NCI-H1417 (cell line): Measurements from ENCODE around the gene PTGFR.
A peak's percentile ranks its signal among the peaks of the same experiment; 100 is the strongest.

Source experiments
- DNase-seq, 3 experiments: peaks; one replicate each; lab custom pipeline; 2025; lab: John Stamatoyannopoulos, UW

PTGFR gene, protein sequence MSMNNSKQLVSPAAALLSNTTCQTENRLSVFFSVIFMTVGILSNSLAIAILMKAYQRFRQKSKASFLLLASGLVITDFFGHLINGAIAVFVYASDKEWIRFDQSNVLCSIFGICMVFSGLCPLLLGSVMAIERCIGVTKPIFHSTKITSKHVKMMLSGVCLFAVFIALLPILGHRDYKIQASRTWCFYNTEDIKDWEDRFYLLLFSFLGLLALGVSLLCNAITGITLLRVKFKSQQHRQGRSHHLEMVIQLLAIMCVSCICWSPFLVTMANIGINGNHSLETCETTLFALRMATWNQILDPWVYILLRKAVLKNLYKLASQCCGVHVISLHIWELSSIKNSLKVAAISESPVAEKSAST

DNA sequence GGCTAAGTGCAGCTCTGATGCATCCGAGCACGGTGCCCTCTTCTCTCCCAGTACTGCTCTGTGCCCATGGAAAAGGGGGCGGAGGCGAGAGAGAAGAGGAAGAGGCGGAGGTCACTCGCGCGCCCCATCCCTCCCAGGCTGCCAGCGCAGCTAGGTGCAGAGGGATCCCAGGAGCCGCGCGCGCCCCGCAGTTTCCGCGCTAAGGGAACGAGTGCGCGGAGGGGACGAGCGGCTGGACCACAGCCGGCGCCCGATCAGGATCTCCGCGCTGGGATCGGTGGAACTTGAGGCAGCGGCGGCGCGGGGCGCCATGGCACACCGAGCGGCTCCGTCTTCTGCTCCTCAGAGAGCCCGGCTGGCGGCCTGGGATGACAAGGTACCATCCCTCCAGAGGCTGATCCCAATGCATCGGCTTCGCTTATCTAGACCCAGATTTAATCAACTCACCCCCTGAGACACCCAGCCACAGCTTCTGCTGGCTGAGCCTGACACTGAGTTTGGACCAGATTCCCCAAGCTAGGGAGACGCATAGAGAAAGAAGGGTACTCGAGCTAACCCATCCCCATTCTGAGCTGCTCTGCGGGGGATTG lies at the start of gene PTGFR:
Gene PTGFR, plus strand, starts transcription at position 114 of the 590 bp plus-strand sequence. CDS start 1,770 bp downstream, outside the sequence.
- DNase-seq, result peak in 2 of 3 experiments; percentile 80 to 82

DNA sequence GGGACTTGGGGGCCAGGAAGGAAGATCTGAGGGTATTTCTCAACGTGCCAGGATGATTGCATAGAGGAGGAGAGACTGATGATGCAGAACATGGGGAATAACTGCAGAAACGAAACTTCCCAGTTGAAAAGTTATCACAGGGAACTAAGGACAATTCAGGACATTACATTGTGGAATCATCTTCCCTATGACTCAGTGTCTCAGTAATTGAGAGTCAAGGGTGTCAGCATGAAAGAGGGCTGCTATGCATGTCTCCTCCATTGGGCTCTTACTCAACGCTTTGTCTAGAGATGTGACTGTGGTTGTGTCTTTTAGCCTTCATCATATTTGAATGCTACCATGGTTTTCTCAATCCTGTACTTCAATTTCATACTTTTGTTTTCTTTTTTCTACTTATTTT lies 48.9 kb upstream of the PTGFR start:
- DNase-seq, result no peak

DNA sequence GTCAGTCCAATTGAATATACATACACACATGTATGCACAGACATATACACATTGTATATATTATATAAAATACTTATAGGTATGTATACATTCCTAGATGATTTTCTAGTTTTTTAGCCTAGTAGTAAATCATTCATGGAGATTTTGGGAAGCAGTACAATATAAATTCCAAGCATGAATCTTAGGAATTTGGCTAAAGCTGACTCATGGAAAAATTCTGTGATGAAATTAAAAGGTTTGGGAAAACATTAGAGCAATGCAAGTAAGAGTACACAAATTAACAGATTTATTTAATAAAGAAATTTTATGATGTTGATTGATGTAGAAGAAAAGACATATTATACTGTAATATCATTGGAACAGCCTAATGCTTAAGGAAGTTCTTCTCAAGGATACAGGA lies 43.7 kb upstream of the PTGFR start:
- no peak for DNase-seq

DNA sequence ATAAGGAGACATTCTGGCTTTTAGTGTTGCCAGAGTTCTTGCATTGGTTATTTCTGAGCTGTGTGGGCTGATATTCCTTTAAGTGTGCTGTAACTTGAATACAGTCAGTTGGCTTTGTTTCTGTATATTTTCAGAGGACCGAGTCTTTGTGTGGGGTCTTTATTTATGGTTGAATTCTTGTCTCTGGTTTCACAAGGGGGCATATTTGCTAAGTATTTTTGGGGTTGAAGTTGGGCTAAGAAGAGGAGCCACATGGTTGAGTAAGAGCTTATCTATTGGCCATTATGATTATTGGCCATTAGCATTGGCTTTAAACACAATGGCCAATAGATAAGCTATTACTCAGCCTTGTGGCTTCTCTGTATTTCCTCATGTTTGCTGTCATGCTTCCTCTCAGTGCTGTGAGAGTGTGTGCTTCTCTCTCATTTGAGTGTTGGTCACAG lies 26.3 kb upstream of the PTGFR start:
- no peak for DNase-seq

DNA sequence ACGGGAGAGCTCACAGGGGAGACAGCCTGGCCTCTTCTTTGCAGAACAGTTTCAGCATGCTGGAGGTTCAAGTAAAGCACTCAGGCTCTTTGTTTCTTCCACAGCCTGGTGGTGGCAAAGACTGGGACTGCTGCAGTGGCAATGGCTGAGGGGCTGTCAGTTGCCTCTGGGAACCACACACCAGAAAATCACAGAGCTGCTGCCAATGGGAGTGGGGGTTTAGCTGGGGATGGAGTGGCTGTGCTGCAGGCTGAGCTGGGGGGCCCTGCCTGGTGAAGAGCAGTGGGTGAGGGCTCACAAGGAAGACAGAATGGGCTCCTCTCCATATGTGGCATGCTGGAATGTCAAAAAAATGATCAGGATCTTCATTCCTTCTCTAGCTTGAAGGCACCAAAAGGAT lies 25.6 kb upstream of the PTGFR start:
- DNase-seq, result no peak

DNA sequence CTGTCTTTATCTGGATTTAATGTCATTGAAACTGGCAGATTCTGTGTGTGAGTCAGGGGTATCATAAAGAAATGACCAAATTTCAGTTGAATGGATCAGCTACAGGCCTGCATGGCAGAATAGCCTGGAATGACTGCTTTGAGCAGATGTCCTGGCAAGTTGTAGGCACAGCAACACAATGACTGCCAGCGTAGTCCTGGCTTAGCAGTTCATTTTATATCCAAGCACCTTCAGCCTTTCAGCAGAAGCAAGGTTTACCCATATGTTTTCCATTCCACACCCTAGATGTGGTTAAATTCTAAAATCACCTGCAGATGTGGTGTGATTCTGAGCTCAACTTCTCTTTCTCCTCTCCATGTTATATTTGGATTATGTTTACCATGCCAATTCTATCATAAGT lies 22.3 kb upstream of the PTGFR start:
- DNase-seq, result no peak

DNA sequence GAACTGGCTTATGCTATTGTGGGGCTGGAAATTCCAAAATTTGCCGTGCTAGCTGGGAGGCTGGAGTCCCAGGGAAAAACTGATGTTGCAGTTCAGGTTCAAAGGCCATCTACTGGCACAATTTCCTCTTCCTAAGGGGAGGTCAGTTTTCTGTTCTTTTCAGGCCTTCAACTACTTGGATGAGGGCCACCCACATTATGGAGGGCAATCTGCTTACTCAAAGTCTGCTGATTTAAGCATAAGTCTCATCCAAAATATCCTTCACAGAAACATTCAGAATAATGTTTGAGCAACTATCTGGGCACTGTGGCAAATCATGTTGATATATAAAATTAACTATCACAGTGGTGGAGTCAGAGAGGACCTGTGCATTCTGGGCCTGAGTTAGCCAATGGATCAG lies 21.2 kb upstream of the PTGFR start:
- no peak for DNase-seq

DNA sequence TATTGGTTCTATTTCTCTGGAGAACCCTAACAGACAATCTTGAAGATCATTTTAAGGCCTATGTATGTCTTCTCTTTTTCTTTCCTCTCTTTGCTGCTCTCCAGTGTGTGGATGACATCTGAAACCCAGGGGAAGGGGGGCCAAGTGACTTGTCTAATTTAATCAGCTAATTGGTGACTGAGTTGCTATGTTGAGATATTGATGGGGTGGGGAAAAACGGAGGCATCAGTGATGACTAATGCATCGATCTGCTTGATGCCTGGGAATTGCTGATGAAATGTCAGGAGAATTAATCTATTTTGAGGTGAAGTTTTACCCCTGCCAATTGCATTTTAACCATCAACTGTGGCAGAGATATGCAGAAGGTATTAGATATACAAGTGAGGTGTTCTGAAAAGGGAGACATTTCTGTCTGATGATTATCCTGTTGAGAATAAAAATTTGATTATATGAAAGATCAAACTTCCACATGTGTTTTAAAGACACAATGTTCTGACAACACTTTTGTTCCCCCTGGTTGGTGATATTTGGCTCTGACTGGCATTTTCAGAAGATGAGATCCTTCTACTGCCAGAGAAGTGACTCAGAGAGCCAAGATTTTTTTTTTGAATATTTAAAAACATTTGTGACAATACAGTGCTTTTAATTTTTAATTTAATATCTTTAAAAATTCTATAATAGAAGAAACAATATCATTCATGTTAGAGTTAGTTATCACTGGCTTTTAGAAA lies 18.7 kb upstream of the PTGFR start:
- no peak for DNase-seq

DNA sequence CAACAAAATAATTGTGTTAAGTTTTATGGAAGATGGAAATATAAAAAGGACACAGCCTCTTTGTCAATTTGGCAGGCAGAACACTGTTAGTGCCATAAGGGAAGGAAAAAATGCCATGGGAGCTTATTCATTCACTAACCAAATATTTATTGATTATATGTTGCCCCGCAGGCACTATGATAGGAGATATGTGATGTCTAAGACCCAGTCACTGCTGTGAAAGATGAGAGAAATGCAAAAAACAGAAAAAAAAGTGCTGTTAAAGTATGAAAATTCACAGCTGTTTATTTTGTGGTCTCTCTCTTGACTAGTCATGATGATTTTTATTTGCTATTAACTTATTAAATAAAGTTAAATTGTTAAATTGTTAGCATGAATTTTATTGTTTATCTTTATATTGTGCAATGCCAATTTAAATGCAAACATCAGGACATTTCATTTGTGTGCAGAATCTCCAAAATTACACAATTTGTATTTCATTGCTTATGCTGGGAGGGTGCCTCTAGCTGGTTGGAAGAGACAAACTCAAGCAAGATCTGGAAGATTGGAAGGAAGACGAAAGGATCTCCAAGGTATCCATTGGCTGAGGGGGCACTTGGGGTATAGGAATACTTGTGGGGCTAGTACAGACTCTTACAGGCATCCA lies 17.8 kb upstream of the PTGFR start:
- no peak for DNase-seq

DNA sequence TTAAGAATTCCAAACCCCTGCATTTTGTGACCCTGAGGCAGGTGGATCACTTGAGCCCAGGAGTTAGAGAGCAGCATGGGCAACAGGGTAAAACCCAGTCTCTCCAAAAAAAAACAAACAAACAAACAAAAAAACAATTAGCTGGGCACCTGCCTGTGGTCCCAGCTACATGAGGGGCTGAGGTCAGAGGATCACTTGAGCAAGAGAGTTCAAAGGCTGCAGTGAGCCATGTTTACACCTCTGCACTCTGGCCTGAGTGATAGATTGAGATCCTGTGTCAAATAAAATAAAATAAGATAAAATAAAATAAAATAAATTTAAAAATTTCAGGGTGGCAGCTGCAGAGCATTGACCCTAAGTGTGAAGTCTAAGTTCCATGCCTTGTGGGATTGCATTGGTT lies 16.7 kb upstream of the PTGFR start:
- no peak for DNase-seq

DNA sequence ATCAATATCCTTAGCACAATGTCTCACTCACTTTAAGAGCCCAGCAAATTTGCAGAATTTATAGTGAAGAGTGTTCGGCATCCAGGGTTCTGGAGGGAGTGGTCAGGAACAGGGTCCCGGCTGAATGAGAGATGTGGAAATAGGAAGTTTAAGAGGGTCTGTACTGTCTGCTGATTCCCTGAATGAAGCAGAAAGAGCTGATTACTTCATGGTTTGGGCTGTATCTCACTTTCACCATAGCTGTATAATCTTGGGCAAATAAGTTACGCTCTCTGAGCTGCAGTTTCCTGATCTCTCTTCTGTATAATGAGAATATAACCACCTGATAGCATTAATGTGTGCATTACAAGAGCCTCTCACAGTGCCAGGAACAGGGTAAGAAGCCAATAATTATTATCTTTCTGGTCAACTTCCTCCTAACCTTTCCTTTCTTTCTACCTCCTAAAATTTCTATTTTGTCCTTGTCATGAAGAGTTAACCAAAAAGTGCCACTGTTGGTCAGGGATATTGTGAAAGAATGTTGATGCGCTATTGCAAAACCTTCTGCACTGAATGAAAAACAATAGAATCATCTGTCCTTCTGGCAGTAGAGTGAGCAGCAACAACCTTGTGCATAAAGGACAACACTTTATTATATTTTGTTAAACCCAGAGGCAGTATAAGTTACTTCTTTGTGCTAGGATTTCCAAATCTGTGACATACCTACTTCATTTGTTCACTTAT lies 14.7 kb upstream of the PTGFR start:
- DNase-seq, result no peak

DNA sequence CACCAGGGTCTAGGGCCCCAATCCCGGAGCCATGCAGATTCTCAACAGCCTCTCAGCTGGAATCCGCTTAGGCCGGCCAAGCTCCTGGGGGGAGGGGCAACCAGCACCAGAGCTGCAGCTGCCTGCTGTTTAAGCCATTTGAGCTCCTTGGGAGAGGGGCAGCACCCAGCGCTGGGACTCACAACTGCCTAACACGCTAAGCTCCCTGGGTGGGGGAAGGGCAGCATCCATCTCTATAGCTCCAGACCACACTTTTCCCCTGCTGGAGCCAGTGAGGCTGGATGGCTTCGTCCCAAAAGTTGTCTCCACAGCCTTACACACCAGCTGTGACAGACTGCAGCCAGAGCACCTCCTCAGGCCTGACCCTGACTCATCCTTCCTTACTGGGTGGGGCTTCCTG lies 6.9 kb upstream of the PTGFR start:
- peak in 2 of 3 experiments; percentile 15 to 35 for DNase-seq

DNA sequence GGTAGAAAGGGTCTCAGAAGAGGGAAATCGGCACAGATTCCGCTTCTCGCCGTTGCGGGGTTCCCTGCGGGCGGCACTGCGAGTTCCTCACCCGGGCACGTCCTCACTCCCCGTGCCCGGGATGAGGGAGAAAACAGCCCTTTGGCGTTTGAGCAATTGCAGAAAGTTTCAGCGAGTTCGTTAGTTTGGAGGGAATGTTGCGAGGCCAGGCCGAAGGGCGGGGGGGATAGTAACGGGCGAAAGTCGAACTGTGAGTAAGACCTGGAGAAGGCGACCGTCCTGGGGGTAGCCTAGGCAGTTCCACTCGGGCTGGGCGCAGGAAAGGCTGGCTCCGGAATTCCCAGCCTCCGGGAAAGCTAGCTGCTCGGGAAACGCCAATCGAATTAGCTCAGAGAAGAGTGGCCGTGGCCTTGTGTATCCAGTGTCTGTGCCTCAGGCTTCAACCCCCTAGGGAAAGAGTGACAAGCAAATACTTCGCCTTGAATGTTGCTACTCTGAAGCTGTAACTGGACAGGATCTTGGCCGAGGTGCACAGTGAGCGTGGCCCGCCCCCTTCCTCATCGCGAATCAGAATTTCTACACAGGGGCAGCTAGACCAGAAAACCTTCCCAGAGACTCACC lies 787 bp downstream of the PTGFR start:
- peak in 2 of 3 experiments; percentile 38 to 69 for DNase-seq

DNA sequence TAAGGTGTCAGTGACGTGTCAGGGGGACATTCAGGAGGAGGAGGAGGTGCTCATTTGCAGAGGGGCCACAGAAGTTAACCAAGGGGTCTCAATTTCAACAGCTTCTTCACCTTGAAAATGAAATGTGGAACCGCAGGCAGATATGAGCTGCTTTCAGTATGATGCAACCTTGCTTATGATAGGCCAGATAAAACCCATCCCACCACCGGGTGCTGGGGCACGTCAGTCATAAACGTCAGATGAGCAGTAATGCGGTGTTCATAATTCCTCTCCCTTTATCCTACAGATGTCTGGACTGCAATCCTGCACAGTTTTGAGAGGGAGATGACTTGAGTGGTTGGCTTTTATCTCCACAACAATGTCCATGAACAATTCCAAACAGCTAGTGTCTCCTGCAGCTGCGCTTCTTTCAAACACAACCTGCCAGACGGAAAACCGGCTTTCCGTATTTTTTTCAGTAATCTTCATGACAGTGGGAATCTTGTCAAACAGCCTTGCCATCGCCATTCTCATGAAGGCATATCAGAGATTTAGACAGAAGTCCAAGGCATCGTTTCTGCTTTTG lies 1.7 kb downstream of the PTGFR start:
- DNase-seq, result no peak

DNA sequence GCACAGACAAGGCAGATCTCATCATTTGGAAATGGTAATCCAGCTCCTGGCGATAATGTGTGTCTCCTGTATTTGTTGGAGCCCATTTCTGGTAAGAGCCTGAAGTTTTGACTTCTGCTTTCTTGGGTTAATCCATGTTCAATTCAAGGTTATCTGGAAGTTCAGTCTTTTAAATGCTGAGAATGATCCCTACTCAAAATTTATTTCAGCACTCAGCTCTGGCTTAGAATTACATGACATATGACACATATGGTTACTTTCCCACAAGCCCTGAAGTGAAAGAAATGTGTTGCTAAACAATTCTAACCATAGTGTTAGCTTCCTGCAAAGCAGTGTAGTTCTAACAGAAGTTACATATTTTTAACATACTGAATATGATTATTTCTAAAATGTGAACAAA lies 2.7 kb downstream of the PTGFR start:
- DNase-seq, result no peak

DNA sequence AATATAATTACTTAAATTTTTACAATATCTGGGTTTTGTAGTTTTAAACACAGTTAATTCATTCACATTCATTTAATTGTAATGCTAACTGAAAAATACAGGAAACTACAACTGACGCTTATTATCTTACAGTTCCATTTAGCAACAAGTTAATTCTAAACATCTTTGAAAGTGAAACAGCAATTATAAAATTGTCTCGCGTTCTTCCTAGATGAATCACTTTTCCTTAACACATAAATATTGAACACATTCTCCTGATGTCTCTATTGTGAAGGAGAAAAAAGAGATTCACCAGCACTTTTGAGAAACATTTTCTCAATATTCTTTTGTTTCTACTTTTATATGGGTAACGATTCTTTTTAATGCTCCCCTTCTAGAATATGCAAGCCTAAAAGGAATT lies 6.4 kb downstream of the PTGFR start:
- DNase-seq, result no peak

DNA sequence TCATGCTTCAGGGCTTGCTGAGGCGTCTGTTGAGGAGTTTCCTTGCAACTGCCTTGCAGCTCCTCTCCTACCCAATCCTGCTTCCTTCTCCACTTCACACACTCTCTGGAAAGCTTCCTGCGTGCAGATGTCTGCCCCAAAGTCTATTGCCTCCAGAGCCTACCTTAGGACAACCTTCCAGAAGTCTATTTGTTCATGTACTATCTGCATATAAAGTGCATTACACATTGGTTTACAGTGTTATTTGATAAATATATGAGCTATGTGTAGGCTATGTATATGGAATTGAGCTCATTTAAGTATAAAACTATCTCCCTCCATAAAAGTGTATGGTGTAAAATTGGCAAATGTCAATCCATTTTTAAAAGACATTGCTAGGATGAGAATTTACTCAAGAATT lies 9.8 kb downstream of the PTGFR start:
- DNase-seq, result no peak

DNA sequence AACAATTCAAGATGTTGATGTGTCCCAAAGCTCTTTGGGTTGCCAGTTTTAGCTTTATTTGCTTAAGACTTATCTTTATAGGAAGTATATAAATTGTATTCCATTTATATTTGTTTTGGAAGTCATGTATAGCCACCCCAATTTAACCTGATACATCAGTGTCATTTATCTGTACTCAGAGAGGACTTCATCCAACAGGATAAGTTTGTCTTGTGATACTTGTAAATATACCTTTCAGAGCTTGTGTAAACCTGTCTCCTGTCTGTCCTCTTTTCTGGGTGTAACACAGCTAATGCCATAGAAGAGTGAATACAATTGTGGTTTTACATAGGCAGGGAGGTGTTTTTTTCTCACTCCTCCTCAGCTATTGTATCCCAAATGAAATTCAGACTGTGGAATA lies 10.4 kb downstream of the PTGFR start:
- DNase-seq, result no peak

DNA sequence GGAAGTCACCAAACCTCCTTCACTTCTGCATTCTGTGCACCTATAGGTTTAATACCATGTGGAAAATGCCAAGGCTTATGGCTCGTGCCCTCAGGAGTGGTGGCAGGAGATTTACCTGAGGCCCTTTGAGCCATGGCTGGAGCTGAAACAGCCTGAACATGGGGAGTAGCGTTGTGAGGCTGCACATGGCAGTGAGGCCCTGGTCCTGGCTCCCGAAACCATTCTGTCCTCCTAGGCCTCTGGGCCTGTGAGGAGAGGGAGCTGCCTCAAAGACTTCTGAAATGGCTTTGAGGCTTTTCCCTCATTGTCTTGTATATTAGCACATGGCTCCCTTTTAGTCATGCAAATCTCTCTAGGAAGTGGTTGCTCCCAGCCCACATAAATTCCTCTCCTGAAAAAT lies 20.6 kb downstream of the PTGFR start:
- no peak for DNase-seq

DNA sequence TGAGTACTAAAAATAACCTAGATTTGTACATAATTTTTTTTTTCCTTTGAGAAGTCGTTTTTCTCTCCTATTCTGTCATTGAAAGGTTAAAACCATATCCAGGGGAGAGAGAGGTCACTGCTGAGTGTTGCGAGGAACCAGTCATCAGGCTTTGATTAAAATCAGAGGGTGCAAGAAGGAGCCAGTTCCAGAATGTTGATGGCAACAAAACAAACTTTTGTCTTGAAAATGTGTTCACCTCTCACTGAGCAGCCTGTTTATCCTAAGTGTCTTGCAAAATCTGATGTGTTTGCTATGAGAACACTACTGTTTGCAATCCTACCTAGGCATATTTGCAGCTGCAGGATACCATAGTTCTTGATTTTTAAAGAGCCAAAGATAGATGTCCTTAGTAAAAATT lies 25.9 kb downstream of the PTGFR start:
- DNase-seq, result no peak

DNA sequence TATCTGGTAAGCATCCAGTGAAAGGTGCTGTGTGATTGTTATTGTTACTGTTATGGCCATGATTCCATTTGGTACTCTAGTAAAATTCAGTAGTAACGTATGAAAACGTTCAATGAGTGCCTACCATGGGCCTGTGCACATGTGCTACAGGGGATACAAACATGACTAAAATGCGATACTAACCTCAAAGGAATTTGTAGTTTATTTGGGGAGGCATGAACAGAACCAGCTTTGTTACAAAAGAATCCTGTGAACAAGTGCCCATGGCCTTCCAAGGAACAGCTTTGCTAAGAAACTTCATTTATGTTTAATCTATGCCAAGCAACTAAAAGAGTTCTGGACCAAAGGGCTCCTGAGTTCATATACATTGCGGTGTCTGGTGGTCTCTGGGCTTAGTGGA lies 28.7 kb downstream of the PTGFR start:
- DNase-seq, result no peak
